COLO829 (cell line): Measurements from ENCODE around the gene PLCXD1.
"Not testable (repeated sequence)": the region's sequence is repeated elsewhere in the genome, so short reads cannot be mapped to it uniquely, and the experiment has no call there.

ENCODE experiments used
- DNase-seq: peaks from one replicate; pipeline ENCODE4 v3.0.0; 2012; ENCODE audit warnings: low spot score

PLCXD1 gene

GRCh38 chrX:281166-281999 is at the start of gene PLCXD1:
Gene PLCXD1 (plus strand): TSS chrX:281381. CDS start chrX:284188, 2,807 bp downstream.
- DNase-seq, result peak; percentile 45

DNA sequence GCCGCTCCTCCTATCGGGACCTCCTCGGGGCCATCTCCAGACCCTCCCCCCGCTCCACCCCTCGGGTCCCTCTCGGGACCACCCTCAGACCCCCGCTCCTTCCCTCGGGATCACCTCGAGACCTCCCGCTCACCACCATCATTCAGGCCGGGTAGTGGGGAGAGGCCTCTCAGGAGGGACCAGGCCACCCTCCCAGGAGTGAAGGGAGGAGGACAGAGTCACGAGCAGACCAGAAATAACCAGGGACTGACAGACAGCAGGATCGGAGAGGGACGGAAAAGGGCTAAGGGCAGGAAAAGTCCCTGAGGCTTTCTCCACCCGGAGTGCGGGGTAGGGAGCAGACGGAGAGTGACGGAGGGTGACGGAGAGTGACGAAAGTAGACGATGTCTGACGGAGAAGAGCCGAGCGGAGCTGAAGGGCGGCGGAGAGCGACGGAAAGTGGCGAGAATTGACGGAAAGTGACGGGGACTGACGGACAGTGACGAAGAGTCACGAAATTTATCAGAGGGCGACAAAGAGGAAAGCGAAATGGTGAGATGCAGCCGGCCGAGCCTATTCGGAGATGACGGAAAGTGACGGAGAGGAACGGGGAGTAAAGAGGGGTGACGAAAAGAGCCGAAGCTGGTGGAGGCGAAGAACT is 49.4 kb upstream of the PLCXD1 start:
- not testable (repeated sequence) for DNase-seq

- DNase-seq, result not testable (repeated sequence)
These were observed 48.9 kb upstream of the PLCXD1 start for GRCh38 chrX:232278-232655.

- DNase-seq, result not testable (repeated sequence)
These were observed 45.0 kb upstream of the PLCXD1 start for GRCh38 chrX:236201-236600.

DNA sequence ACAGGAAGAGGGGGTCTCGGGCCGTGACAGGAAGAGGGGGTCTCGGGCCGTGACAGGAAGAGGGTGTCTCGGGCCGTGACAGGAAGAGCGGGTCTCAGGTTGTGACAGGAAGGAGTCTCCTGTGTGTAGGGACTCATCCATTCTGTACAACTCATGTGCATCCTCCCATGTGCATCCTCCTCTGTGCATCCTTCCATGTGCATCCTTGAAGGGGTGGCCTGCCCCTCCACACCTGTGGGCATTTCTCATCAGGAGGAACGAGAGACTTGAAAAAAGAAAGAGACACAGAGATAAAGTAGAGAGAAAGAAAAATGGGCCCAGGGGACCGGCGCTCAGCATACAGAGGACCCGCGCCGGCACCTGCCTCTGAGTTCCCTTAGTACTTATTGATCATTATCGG is 30.2 kb upstream of the PLCXD1 start:
- no peak for DNase-seq

DNA sequence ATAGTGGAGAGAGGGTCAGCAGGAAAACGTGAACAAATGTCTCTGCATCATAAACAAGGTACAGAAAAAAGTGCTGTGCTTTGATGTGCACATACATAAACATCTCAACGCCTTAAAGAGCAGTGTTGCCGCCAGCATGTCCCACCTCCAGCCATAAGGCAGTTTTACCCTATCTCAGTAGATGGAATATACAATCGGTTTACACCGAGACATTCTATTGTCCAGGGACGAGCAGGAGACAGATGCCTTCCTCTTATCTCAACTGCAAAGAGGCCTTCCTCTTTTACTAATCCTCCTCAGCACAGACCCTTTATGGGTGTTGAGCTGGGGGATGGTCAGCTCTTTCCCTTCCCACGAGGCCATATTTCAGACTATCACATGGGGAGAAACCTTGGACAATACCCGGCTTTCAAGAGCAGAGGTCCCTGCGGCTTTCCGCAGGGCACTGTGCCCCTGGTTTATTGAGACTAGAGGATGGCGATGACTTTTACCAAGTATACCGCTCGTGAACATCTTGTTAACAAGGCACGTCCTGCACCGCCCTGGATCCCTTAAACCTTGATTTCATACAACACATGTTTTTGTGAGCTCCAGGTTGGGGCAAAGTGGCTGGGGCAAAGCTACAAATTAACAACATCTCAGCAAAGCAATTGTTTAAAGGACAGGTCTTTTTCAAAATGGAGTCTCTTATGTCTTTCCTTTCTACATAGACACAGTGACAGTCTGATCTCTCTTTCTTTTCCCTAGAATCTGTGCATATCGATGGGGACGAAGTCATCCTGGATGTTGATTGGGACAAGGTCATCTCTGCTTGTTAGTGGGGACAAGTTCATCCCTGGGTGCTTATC is 29.6 kb upstream of the PLCXD1 start:
- not testable (repeated sequence) for DNase-seq

DNA sequence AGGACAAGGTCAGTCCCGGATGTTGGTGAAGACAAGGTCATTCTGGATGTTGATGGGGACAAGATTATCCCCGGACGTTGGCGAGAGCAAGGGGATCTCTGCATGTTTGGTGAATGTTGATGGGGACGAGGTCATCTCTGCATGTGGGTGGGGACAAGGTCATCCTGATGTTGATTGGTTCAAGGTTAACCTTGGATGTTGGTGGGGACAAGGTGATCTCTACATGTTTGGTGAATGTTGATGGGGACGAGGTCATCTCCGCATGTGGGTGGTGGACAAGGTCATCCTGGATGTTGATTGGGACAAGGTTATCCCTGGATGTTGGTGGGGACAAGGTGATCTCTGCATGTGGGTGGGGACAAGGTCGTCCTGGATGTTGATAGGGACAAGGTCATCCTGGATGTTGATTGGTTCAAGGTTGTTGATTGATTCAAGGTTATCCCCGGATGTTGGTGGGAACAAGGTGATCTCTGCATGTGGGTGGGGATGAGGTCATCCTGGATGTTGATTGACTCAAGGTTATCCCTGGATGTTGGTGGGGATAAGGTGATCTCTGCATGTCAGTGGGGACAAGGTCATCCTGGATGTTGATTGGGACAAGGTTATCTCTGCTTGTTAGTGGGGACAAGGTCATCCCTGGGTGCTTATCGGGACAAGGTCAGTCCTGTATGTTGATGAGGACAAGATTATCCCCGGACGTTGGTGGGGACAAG is 28.8 kb upstream of the PLCXD1 start:
- DNase-seq, result no peak

DNA sequence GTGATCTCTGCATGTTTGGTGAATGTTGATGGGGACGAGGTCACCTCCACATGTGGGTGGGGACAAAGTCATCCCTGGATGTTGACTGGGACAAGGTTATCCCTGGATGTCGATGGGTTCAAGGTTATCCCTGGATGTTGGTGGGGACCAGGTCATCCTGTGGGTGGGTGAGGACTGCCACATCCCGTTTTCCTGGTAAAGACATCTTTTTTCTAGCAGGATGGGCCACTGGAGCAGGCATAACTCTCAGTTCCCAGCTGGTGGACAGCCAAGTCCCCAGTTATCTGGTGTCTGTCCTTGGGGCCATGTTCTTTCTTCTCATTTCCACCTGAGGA is 28.3 kb upstream of the PLCXD1 start:
- DNase-seq, result no peak

DNA sequence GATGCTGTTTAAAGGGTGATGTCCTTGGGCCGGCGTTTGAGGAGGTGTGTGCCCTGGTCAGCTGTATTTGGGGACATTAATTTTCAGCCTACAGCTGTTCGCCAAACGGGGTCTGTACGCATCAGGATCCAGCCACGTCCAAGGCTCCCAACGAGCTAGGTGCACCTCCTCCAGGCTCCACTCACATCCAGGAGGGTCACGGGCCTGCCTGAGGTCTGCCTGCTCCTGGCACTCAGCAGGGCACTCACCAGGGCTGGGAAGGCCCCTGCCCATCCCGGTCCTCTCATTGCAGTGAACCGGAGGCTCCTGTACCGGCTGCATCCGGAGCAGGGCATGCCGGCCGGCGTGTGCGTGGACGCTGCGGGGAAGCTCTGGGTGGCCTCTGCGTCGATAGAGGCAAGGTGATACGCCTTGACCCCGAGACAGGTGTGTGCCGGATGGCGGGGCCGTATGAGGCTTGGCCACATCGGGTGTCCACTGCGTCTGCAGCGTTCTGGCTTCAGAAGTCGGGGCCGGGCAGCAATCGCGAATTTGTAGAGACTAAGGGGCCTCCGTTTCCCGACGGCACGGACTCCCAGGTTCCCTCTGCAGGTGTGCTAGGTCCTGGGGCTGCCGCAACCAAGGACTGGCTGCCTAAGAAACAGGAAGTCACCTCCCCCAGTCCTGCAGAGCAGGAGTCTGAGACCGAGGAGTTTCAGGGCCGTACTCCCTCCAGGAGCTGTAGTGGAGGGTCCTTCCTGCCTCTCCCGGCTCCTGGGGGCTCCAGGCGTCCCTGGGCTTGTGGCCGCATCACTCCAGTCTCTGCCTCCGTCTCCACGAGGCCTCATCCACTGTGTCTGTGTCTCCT is 27.5 kb upstream of the PLCXD1 start:
- no peak for DNase-seq

DNA sequence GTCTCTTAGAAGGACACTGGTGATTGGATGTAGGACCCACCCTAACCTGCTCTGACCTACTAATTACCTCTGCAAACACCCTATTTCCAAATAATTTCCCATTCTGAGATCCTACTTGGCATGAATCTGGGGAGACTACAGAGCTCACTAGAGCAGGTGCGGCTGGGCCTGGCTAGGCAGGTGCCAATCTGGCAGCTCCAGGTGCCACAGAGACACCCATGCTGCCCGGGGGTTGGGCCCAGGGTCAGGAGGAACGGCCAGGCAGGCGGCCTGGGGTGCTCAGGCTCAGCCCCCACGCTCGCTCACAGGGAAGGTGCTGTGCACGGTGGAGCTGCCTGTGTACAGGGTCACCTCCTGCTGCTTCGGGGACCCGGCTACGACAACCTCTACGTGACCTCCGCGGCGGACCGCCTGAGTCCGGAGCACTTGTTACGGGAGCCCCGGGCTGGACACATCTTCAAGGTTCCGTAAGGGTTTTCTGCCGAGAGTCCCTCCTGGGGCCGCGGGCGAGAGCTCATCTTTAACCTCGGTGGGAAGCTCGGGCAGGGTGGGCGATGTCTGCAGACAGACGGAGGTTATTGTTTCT is 26.5 kb upstream of the PLCXD1 start:
- no peak for DNase-seq

GRCh38 chrX:255923-256331 is 25.3 kb upstream of the PLCXD1 start:
- no peak for DNase-seq

- DNase-seq, result not testable (repeated sequence)
These were observed 24.1 kb upstream of the PLCXD1 start for GRCh38 chrX:257054-257453.

GRCh38 chrX:257681-258289 is 23.4 kb upstream of the PLCXD1 start:
- no peak for DNase-seq

DNA sequence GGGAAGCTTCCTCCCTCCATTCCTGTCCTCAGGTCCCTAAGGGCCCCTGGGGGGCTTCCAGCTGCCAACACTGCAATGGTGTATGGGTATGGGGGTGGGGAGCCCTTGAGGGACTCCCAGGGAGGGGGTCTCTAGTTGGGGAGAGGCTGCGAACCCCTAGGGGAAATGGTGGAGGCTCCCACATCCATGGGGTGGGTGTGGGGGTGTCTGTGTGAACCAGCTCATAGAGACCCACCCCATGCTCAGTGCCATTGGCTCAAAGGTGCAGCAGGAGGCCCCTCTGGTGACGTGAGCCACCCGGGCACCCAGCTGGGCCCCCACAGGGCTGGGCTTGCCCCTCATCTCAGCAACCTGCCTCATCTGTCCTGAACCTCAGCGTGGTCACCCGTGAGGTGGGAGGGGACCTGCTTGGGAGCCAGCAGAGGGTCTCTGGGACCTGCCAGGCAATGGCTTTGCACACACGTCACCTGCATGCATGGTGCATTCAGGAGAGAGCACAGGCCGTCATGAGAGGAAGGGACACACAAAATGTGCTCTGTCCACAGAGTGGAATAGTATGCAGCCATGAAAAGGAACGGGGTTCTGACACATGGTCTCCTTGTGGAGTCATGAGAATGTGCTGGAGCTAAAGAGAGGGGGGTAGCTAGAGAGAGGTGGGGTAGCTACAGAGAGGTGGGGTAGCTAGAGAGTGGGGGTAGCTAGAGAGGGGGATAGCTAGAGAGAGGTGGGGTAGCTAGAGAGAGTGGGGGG is 22.7 kb upstream of the PLCXD1 start:
- DNase-seq, result no peak

DNA sequence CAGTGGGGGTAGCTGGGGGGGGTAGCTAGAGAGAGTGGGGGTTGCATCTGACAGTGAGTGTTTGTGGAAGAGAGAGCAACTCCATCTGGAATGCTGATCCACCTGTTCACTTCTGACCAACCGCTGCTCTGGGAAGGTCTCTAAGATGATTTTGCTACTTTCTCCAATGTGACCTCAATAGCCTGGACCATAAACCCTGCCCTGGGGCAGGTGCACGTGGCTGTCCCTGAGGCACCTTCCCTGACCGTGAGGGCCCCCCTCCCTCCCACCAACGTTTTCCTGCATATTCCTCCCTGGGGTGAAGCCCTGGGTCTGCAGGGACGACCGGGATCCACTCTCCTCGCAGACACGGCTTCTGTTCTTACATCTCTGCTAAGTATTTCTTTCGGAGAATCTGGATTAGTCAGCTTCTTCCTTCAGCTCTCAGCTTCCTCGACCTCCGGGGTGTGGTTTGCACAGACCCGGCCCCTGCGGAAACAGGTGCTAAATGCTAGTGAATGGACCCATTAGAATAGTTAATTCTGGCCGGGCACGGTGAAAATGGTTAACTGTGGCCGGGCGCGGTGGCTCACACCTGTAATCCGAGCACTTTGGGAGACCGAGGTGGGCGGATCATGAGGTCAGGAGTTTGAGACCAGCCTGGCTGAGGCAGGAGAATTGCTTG is 21.4 kb upstream of the PLCXD1 start:
- no peak for DNase-seq

DNA sequence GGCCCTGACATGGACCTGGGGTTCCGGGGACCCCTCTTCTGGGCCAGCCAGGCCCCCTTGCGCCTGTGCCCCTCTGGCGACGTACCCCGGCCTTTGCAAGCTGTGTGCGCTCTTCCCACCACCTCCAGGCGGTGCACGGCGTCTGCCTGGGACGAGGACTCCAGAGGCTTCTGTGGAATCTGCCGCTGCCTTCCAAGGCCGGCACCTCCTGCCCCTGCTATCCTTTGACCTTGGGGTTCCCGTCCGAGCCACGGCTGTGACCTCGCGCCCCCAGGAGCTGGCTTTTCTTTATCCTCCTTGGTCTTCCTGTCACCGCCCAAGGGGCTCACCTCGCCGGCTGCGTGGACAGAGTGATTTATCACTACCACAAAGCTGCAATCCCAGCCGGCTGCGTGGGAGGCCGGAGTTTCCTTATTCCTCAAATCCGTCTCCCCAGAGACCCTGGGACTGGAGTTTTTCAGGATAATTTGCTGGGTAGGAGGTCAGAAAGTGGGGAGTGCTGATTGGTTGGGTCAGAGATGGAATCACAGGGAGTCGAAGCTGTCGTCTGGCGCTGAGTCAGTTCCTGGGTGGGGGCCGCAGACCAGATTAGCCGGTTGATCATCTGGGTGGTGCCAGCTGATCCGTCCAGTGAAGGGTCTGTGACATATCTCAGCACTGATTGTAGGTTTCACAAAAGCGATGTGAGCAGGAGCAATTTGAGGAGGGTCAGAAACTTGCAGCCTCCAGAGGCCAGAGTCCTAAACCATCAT is 19.8 kb upstream of the PLCXD1 start:
- no peak for DNase-seq

DNA sequence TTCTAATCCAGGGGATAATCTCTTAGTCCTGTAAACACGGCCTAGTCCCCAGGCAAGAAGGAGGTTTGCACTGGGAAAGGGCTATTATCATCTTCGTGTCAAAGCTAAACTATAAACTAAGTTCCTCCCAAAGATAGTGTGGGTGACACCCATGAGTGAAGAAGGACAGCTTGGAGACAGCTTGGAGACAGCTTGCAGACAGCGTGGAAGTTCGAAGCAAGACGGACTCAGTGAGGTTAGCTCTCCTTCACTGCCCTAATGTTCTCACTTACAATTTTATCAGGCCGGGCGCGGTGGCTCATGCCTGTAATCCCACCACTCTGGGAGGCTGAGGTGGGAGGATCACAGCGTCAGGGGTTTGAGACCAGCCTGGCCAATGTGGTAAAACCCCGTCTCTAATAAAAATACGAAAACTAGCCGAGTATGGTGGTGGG is 19.2 kb upstream of the PLCXD1 start:
- DNase-seq, result no peak

DNA sequence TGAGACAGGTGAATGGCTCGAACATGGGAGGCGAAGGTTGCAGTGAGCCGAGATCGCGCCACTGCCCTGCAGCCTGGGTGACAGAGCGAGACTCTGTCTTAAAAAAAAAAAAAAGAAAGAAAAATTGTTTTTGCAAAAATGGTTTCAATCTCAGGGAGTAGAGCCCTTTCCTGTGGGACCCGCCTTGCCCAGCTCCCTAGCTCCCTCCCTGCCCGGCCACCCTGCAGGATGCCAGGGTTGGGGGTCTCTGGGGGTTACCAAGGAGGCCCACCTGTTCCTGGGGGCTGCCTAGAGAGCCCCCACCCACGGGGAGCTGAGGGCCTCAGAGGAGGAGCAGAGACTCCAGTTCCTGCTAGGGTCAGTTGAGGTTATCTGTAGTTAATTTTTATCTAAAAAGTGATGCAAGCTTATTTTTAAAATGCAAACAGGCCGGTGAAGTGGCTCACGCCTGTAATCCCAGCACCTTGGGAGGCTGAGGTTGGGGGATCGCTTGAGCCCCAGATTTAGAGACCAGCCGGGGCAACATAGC is 18.7 kb upstream of the PLCXD1 start:
- DNase-seq, result no peak
